ENCODE data around the gene ANKRD11.

GRCh38 chr16:89344846-89345611 lies 145.3 kb downstream of the ANKRD11 start:
- TF ChIP-seq CTCF (optimal IDR thresholded peaks at IDR 0.05 in 1 of 3, IDR thresholded peaks at IDR 0.05 in 1 of 3, conservative IDR thresholded peaks at IDR 0.05 in 1 of 3; ENCODE audit: extremely low read depth in 1 of 3, insufficient read depth in 2 of 3, low read length in 3 of 3) (no peak), EZH2 (IDR thresholded peaks at IDR 0.05; ENCODE audit: low read length) (no peak)
